Loucy (cell line): ENCODE results near the gene SFMBT2.

Source experiments
- CTCF ChIP-seq: fragments of 200-600 bp; sonication (generic); conservative IDR thresholded peaks from 2 replicates; pipeline ENCODE4 v1.5.1; 2014; ENCODE audit warnings: mild to moderate bottlenecking, antibody characterized with exemption, low read length
- EZH2phosphoT487 ChIP-seq: fragments of 200-600 bp; IDR thresholded peaks from 2 replicates; pipeline ENCODE4 v1.6.1; 2018; ENCODE audit warnings: antibody characterized with exemption, mild to moderate bottlenecking, moderate library complexity, borderline replicate concordance

GRCh38 chr10:7135188-7135587 lies 275.6 kb downstream of the SFMBT2 start:
- TF ChIP-seq CTCF (no peak), EZH2phosphoT487 (no peak)
